Astrocyte of the cerebellum (primary cell): ENCODE results near the gene FLNA.

Source experiments
- DNase-seq: peaks from one replicate; pipeline ENCODE4 v3.0.0-alpha.2; 2011; ENCODE audit warnings: low read depth
- H3K4me3 ChIP-seq: 2 replicates; pipeline ENCODE4 v1.5.1; 2011; ENCODE audit warnings: mild to moderate bottlenecking, low read depth, low read length, moderate library complexity
- CTCF ChIP-seq: IDR thresholded peaks from 2 replicates; pipeline ENCODE4 v1.5.1; 2012; ENCODE audit warnings: low read length, low read depth, moderate library complexity, mild to moderate bottlenecking; ENCODE audit errors: missing control alignments
- in situ Hi-C: cut with HindIII; loops from 2 replicates; pipeline ENCODE4 v1.10.0; 2017; ENCODE audit warnings: low sequenced_read_pairs

FLNA gene

GRCh38 chrX:154355776-154356140, 18.7 kb downstream of the FLNA start:
- in situ Hi-C loops, result no loop called here
- no peak for TF ChIP-seq CTCF
- no peak overlapping the region for H3K4me3 ChIP-seq
- DNase-seq, result no peak

DNA sequence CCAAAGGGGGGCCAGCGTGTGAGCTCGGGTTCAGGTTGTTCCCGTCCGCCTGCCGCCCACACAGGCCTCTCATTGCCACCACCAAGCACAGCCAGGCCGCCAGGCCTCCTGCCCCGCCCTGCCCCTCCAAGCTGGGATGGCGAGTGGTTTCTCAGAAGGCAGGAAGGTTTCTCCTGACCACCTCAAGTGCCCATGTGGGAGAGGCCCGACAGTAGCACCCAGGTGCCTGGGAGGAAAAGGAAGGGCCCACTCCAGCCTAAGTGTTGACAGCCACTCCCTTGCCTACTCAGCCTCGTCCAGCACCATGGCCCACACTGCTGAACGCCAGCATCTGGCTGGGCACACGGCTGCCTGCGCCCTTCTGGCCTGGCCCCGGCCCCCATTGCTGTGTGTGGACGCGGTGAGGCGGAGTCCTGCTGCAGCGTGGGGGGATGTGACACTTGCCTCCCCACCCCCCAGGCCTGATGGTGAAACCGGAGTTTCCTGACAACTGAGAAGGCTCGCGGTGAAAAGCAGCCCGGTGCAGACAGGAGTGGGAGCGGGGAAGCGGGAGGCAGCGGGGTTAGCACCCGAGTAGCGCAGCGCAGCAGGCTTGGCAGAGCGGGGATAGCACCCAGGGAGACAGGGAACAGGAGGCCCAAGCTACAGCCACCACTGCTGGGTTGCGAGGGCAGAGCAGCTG, 19.2 kb downstream of the FLNA start:
- no peak for DNase-seq
- in situ Hi-C loops, result no loop called here

GRCh38 chrX:154354516-154354915, 19.9 kb downstream of the FLNA start:
- H3K4me3 ChIP-seq, result no peak overlapping the region
- DNase-seq, result no peak
- no peak for TF ChIP-seq CTCF
- in situ Hi-C loops, result no loop called here

More for the DNA sequence above, 19.2 kb downstream of the FLNA start:
- H3K4me3 ChIP-seq, result no peak overlapping the region
- TF ChIP-seq CTCF, result no peak

DNA sequence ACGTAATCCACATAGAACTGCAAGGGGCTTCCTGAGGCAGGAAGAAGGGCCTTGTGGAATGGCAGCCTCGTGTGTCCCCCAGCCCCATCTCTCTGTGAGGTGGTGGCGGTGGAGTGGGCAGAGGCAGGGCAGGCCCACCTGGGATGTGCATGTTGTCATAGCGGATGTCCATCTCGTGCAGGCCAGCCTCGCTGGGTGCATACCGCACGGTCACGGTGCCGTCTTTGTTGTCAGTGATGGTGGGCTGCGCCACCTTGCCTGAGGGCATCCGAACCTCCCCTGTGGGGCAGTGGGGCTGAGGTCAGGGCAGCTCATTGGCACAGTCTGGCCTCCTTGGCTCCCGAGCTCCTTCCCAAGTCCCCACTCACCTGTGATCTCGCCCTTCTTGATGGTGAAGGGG, 20.4 kb downstream of the FLNA start:
- no peak overlapping the region for H3K4me3 ChIP-seq
- in situ Hi-C loops, result no loop called here
- no peak for TF ChIP-seq CTCF
- no peak for DNase-seq

GRCh38 chrX:154353172-154353843, 21.1 kb downstream of the FLNA start:
- in situ Hi-C loops, result no loop called here
- no peak for DNase-seq
- H3K4me3 ChIP-seq, result no peak overlapping the region
- no peak for TF ChIP-seq CTCF

DNA sequence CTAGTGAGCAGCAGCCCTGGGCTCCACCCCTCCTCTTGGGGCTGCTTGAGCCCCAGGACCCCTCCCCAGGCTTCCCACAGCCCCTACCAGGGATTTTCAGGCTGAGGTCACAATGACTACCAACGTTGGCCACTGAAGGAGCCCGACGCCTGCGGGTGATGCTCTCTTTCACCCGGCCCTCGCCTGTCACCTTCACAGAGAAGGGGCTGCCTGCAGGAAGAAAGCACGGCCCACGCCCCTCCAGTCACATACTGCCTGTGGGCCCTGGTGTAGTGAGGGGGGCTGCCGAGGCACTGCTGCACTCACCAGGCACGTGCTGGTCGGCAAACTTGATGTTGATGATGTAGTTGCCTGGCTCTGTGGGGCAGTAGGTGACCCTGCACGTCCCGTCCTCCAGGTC, 22.0 kb downstream of the FLNA start:
- H3K4me3 ChIP-seq, result no peak overlapping the region
- TF ChIP-seq CTCF, result no peak
- no peak for DNase-seq
- in situ Hi-C loops, result no loop called here
